Esophagus muscularis mucosa (tissue), 3 donors: ENCODE measurements around the gene PODNL1.

ENCODE experiments used
- POLR2A ChIP-seq: fragments of 450-650 bp; IDR thresholded peaks from one replicate; pipeline ENCODE4 v1.6.1; 2017; ENCODE audit warnings: antibody characterized with exemption, moderate library complexity, mild to moderate bottlenecking, low read depth
- POLR2AphosphoS5 ChIP-seq, 2 donors: sonication (generic); formaldehyde crosslinking; IDR thresholded peaks; one replicate each; pipeline ENCODE4 v1.6.1; 2017; ENCODE audit warnings: antibody characterized with exemption in 2 of 2
- TF ChIP-seq, protein P1 (sequence below), 3 experiments: fragments of 200-600 bp in 2 of 3; fragments of 450-650 bp in 1 of 3; sonication (generic) in 2 of 3; IDR thresholded peaks; one replicate each; pipeline ENCODE4 v1.5.1; 2017 to 2019; ENCODE audit warnings: antibody characterized with exemption in 3 of 3, mild to moderate bottlenecking in 2 of 3, moderate library complexity in 1 of 3

DNA sequence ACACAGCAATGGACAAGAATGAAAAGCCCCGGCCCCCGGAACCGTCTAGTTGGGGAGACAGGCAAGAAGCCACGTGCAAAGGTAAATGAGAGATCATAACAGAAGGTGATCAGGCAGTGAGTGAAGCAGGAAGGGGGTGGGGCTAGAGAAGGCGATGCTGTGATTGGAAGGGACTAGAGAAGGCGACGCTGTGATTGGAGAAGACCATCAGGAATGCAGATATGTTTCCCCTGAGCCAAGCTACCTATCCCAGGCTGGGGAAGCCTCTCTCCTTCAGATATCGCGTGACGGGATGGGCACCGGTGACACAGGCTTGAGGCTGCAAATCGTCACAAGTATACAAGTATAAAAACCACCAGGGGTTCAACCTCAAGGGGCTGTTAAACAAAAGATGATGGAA lies 35.9 kb upstream of the PODNL1 start:
- TF ChIP-seq POLR2AphosphoS5 (IDR thresholded peaks at IDR 0.05), result no peak
- TF ChIP-seq POLR2A, result no peak
- TF ChIP-seq, protein P1, sequence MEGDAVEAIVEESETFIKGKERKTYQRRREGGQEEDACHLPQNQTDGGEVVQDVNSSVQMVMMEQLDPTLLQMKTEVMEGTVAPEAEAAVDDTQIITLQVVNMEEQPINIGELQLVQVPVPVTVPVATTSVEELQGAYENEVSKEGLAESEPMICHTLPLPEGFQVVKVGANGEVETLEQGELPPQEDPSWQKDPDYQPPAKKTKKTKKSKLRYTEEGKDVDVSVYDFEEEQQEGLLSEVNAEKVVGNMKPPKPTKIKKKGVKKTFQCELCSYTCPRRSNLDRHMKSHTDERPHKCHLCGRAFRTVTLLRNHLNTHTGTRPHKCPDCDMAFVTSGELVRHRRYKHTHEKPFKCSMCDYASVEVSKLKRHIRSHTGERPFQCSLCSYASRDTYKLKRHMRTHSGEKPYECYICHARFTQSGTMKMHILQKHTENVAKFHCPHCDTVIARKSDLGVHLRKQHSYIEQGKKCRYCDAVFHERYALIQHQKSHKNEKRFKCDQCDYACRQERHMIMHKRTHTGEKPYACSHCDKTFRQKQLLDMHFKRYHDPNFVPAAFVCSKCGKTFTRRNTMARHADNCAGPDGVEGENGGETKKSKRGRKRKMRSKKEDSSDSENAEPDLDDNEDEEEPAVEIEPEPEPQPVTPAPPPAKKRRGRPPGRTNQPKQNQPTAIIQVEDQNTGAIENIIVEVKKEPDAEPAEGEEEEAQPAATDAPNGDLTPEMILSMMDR (IDR thresholded peaks at IDR 0.05), result no peak
